ENCODE measurements around the gene SLC27A4. TPM values are rescaled to one million over a fixed set of nuclear protein-coding genes. Genes with fewer than 3 reads are reported as not detected.

The SLC27A4 gene
- total RNA-seq, 1 donor from 2014 or later = 28.0 TPM

DNA sequence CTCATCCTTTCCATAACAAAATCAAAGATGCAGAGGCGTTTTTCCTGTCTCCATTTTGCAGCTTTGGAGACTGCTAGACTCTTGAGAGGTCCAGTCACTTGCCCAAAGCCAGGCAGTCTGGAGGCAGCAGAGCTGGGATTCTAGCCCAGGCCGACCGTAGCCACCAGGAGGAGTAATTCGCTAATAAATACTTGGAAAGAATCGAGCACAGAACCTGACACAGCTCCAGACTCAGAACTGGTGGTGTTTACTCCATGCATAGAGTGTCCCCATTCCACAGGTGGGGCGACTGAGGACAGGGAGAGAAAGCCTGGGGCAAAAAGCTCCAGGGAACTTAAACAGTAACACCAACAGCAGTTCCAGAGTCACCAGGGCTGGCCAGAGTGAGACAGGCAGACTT lies 69.7 kb downstream of the SLC27A4 start:
- DNase-seq (ENCODE audit: extremely low spot score in 2 of 2) = no peak
- Histone ChIP-seq H3K36me3 (no peaks in the 10 kb centered on the region), H3K27me3 (no peaks in the 10 kb centered on the region), H3K4me1 (no peaks in the 10 kb centered on the region), H3K4me3 (no peak overlapping the region), H3K27ac (no peak overlapping the region), H3K9me3 (no peaks in the 10 kb centered on the region)
- intact Hi-C loops (cut with DNase I) = loop anchor here (10.0 kb wide), 1 partner anchor 45 kb away; no protein-coding TSS in a partner anchor
- TF ChIP-seq POLR2AphosphoS5 (IDR thresholded peaks at IDR 0.05; ENCODE audit: insufficient read depth in 1 of 2, low read depth in 1 of 2) (no peak), POLR2A (IDR thresholded peaks at IDR 0.05) (no peak)
- TF ChIP-seq, protein P1, sequence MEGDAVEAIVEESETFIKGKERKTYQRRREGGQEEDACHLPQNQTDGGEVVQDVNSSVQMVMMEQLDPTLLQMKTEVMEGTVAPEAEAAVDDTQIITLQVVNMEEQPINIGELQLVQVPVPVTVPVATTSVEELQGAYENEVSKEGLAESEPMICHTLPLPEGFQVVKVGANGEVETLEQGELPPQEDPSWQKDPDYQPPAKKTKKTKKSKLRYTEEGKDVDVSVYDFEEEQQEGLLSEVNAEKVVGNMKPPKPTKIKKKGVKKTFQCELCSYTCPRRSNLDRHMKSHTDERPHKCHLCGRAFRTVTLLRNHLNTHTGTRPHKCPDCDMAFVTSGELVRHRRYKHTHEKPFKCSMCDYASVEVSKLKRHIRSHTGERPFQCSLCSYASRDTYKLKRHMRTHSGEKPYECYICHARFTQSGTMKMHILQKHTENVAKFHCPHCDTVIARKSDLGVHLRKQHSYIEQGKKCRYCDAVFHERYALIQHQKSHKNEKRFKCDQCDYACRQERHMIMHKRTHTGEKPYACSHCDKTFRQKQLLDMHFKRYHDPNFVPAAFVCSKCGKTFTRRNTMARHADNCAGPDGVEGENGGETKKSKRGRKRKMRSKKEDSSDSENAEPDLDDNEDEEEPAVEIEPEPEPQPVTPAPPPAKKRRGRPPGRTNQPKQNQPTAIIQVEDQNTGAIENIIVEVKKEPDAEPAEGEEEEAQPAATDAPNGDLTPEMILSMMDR (IDR thresholded peaks at IDR 0.05) = no peak

MicroRNAs within 50 kb of the gene (microRNA counts, 767-probe panel; counts per million panel counts)
- microRNA hsa-miR-219-2-3p = 238 to 261 counts per million in 2 donors

Small RNA genes within 50 kb of the gene (microRNA-seq; reads per million reads assigned to microRNA genes)
- not detected for gene MIR219B (ENCODE audit: borderline number of aligned reads, borderline replicate concordance)

Other genes with a start within 250 kb of the SLC27A4 start
- 101 TPM for gene PTGES2, start 212.8 kb upstream of the SLC27A4 start, total RNA-seq
- 136 TPM for gene LCN2, start 191.1 kb upstream of the SLC27A4 start, total RNA-seq
- gene BBLN, start 180.3 kb upstream of the SLC27A4 start, total RNA-seq = 134 TPM
- gene CIZ1, start 149.0 kb upstream of the SLC27A4 start, total RNA-seq = 101 TPM
- gene DNM1, start 137.1 kb upstream of the SLC27A4 start, total RNA-seq = 33.4 TPM
- 84.5 TPM for gene GOLGA2, start 64.5 kb upstream of the SLC27A4 start, total RNA-seq
- gene SWI5, start 64.3 kb upstream of the SLC27A4 start, total RNA-seq = 42.7 TPM
- 11.3 TPM for gene TRUB2, start 18.1 kb upstream of the SLC27A4 start, total RNA-seq
- gene COQ4, start 17.7 kb upstream of the SLC27A4 start, total RNA-seq = 42.0 TPM
- gene URM1, start 30.8 kb downstream of the SLC27A4 start, total RNA-seq = 15.2 TPM
- 36.1 TPM for gene CERCAM, start 80.3 kb downstream of the SLC27A4 start, total RNA-seq
- 18.9 TPM for gene ODF2, start 115.5 kb downstream of the SLC27A4 start, total RNA-seq
- gene GLE1, start 164.2 kb downstream of the SLC27A4 start, total RNA-seq = 20.9 TPM
- gene SPTAN1, start 212.1 kb downstream of the SLC27A4 start, total RNA-seq = 292 TPM

All from vagina (tissue), 2 donors.